ENCODE results near the gene CREB5.

Gene CREB5

GRCh38 chr7:28724563-28724962 lies 312.2 kb downstream of the CREB5 start:
- DNase-seq = no peak

- DNase-seq = no peak
Measured at GRCh38 chr7:28725045-28725642, 312.8 kb downstream of the CREB5 start.

- DNase-seq = no peak
Measured at GRCh38 chr7:28725911-28726310, 313.6 kb downstream of the CREB5 start.

- no peak for DNase-seq
Measured at GRCh38 chr7:28726555-28726954, 314.2 kb downstream of the CREB5 start.

DNA sequence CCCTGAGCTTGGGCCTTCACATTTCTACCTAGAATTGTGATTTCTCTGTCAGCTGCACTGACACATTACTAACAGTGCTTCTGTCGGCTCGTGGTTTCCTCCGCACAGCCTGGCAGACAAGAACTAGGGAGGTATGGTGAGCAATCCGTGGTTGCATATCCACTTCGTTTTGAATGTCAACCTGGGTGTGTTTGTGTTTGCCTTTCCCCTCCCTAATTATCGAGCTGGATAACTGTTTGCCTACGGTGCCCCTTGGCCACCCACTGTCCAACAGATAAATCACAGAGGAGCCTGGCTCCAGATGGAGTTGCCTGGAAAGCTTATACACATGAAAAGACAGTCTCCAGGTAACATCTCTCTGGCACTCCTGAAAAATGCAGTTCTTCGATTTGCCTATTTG lies 317.0 kb downstream of the CREB5 start:
- no peak for DNase-seq

GRCh38 chr7:28729727-28730126 lies 317.4 kb downstream of the CREB5 start:
- no peak for DNase-seq

DNA sequence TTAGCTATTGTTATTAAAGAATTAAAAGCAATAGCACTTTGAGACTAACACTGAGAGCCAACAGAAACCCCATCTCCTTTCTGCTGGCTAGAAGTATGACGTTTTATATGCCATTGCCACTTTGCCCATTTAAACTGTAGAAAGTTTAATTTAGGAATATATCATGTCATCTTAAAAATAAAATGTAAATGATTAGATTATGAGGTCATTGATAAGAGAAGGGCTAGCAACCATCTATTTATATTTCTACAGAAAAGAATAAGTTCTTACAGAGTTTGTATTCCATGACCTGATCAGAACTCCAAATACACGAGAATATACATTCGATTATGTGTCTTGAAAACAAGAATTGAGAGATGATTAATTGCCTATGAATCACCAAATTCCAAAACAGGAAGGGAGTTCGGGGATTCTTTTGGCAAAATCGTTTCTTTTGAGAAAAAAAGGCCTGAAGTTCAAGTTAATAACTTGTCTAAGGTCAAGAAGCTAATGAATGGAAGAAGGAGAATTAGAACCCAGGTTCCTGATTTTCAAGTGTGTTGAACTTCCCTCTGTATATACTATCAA lies 318.9 kb downstream of the CREB5 start:
- DNase-seq = no peak

- no peak for DNase-seq
Measured at GRCh38 chr7:28732071-28732869, 320.0 kb downstream of the CREB5 start.

DNA sequence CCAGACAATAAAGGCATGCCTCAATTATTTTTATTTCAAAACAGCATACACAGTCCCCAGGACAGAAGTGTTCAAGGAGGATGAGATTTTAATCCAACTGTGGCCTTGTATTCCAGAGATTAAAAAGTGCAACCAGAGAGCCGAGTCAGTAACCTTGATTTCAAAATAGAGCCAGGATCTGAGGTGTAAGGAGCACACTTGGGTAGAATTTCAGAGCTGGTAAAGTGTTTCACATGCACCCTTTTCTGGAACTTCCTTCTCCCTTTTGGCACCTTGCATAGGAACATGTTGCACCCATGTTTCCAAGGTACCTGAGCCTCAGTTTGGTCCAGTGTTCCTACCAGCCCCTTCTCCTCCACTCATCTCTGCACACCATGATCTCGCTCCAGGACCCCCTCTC lies 320.7 kb downstream of the CREB5 start:
- DNase-seq = no peak

DNA sequence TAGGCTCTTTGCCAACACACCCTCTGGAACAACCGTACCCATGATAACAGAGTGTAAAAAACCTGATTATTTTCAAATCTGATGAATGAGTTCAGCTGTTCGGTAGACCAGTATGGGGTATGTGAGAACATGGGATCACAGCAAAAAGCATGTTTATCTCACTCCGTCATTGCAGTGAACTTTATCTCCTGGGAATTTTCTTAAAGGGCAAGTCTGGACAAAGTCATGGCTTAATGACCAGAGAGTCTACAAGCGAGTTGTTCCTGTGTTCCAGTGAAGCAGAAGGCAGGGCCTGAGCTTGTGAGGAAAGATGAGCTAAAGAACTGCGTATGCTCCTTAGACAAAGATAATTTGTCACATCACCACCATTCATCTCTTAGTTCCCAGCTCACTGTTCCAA lies 326.1 kb downstream of the CREB5 start:
- DNase-seq = no peak

- no peak for DNase-seq
Measured at GRCh38 chr7:28739128-28739527, 326.8 kb downstream of the CREB5 start.

- no peak for DNase-seq
Measured at GRCh38 chr7:28739826-28740225, 327.5 kb downstream of the CREB5 start.

GRCh38 chr7:28744951-28745350 lies 332.6 kb downstream of the CREB5 start:
- DNase-seq = no peak

DNA sequence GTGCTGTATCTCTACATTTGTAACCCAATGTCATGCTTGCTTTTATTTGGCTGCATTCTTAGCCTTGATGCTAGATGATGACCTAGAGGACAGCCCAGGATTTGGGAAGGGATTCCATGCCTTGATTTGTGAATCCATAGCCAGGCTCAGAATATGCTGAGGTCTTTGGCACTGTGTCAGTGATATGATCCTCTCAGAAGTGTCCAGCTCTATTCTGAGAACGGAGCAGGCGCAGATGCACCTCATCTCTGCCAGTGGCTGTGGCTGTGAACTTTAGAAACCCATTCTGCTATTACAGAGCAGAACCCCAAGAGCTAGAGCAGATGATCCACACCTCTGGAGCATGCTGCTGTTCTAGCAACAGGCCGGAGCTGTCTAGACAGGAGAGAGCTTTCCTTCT lies 333.0 kb downstream of the CREB5 start:
- no peak for DNase-seq

DNA sequence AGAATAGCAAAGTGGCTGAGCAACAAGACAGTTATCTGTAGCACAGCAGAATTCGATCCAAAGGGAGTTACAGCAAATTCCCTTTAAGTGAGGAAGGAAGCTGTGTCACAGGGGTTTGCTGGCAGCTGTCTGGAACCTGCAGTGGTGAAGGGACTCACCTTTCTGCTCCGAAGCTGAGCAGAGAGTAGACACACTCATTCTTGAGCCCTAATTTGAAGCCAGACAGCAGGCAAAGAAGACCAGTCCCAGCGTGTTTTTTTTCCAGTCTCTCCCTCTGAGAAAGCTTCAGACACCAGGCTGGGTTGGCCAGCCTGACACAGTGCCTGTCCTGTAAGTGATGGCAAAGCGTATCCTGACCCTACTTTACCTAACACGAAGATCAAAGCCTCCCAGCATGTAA lies 335.1 kb downstream of the CREB5 start:
- no peak for DNase-seq

GRCh38 chr7:28747854-28748253 lies 335.5 kb downstream of the CREB5 start:
- no peak for DNase-seq

GRCh38 chr7:28748346-28748745 lies 336.0 kb downstream of the CREB5 start:
- DNase-seq = no peak

GRCh38 chr7:28748933-28749584 lies 336.7 kb downstream of the CREB5 start:
- no peak for DNase-seq

DNA sequence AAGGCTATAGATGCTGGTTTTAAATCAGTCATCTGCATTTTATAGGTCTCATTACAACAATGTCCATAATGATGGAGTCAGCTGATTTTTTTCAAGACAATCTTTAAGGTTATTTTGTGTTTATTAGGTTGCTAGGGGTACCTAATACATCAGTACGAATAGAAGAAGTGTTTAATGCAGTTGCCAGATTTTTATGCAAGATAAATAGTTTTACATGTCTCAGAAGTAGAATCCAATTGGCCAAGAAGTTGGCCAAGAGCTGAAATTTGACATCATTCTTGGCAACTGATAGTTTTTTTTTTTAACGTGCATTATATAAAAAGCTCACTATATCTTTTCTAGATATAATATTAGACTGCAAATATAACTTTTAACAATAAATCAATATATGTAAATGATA lies 337.3 kb downstream of the CREB5 start:
- no peak for DNase-seq

DNA sequence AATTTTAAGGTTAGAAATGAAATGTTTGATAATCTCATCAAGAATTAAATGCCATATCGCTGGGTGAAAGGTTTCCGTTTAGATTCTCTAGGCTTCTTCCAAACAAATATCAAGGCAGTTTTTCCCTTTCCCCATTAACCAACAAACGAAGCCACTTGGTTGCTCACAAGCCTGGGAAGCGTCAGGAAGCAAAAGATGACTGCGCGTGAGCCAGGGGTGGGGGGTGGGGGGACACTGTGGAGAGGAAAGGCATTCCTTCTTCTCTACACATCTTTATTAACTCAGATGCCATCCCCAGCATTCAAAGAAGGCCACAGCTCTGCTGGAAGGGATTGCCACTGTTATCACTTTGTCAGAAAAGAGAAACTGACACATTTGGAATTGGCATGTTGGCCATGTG lies 338.7 kb downstream of the CREB5 start:
- DNase-seq = no peak

DNA sequence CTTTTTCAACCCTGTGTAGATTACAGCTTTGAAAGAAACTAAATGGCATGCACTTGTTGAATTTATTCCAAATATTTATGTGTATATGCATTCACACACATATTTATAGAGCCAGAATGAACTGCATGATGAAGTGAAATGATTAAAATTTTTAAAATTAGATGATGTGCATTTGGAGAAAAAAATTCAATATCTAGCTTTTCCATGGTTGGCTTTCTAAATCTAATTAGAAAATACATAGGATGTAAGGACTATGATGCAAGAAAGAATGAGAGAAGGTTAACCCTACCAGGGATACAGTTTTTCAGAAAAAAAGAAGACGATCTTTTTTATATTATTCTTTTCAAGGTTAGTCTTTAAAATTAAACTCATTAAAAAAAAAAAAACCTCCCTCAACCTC lies 341.3 kb downstream of the CREB5 start:
- DNase-seq = no peak

- DNase-seq = no peak
Measured at GRCh38 chr7:28754027-28754426, 341.7 kb downstream of the CREB5 start.

DNA sequence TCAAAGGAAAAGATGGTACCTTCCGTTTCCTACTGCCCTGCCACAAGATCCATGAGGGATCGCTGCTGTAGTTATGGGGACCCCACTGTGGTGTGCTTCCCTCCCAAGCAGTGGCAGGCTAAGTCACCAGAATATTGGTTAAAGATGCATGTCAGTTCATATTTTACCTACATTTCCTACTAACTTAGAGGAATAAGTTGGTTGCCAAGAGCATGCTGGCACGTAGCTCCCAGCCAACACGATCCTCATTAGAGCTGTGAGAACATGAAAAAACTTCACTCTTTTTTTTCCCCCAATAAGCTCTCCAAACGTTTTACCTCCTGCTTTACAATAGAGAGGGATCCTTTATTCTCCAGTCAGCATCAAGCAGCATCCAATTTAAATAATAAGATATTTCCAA lies 342.1 kb downstream of the CREB5 start:
- no peak for DNase-seq

- DNase-seq = no peak
Measured at GRCh38 chr7:28755255-28755654, 342.9 kb downstream of the CREB5 start.
